Measurements from ENCODE around the gene ANK2.
A peak's percentile ranks its signal among the peaks of the same experiment; 100 is the strongest.

The ANK2 gene

GRCh38 chr4:113332701-113333100 is 283.2 kb downstream of the ANK2 start:
- DNase-seq (ENCODE audit: low read depth in 1 of 2, low spot score in 1 of 2) = no peak
- in situ Hi-C loops (cut with HindIII; ENCODE audit: low pct_unique_long_range_greater_than_20kb, low sequenced_read_pairs) = no loop called here
- TF ChIP-seq JUND (IDR thresholded peaks at IDR 0.05; ENCODE audit: low read depth) = no peak

- in situ Hi-C loops (cut with HindIII; ENCODE audit: low pct_unique_long_range_greater_than_20kb, low sequenced_read_pairs) = no loop called here
- no peak for TF ChIP-seq JUND (IDR thresholded peaks at IDR 0.05; ENCODE audit: low read depth)
- DNase-seq (ENCODE audit: low read depth in 1 of 2, low spot score in 1 of 2) = no peak
These were observed 286.3 kb downstream of the ANK2 start for GRCh38 chr4:113335746-113336145.

GRCh38 chr4:113336556-113336955 is 287.1 kb downstream of the ANK2 start:
- DNase-seq (ENCODE audit: low read depth in 1 of 2, low spot score in 1 of 2) = no peak
- in situ Hi-C loops (cut with HindIII; ENCODE audit: low pct_unique_long_range_greater_than_20kb, low sequenced_read_pairs) = no loop called here
- no peak for TF ChIP-seq JUND (IDR thresholded peaks at IDR 0.05; ENCODE audit: low read depth)

- no peak for TF ChIP-seq JUND (IDR thresholded peaks at IDR 0.05; ENCODE audit: low read depth)
- DNase-seq (ENCODE audit: low read depth in 1 of 2, low spot score in 1 of 2) = no peak
- in situ Hi-C loops (cut with HindIII; ENCODE audit: low pct_unique_long_range_greater_than_20kb, low sequenced_read_pairs) = no loop called here
These were observed 290.0 kb downstream of the ANK2 start for GRCh38 chr4:113339430-113339813.

GRCh38 chr4:113344100-113344499 is 294.6 kb downstream of the ANK2 start:
- no peak for DNase-seq (ENCODE audit: low read depth in 1 of 2, low spot score in 1 of 2)
- in situ Hi-C loops (cut with HindIII; ENCODE audit: low pct_unique_long_range_greater_than_20kb, low sequenced_read_pairs) = no loop called here
- no peak for TF ChIP-seq JUND (IDR thresholded peaks at IDR 0.05; ENCODE audit: low read depth)

- no peak for TF ChIP-seq JUND (IDR thresholded peaks at IDR 0.05; ENCODE audit: low read depth)
- in situ Hi-C loops (cut with HindIII; ENCODE audit: low pct_unique_long_range_greater_than_20kb, low sequenced_read_pairs) = no loop called here
- no peak for DNase-seq (ENCODE audit: low read depth in 1 of 2, low spot score in 1 of 2)
These were observed 297.8 kb downstream of the ANK2 start for GRCh38 chr4:113347245-113347644.

- in situ Hi-C loops (cut with HindIII; ENCODE audit: low pct_unique_long_range_greater_than_20kb, low sequenced_read_pairs) = no loop called here
- no peak for DNase-seq (ENCODE audit: low read depth in 1 of 2, low spot score in 1 of 2)
- TF ChIP-seq JUND (IDR thresholded peaks at IDR 0.05; ENCODE audit: low read depth) = no peak
These were observed 300.0 kb downstream of the ANK2 start for GRCh38 chr4:113349430-113349829.

- no peak for TF ChIP-seq JUND (IDR thresholded peaks at IDR 0.05; ENCODE audit: low read depth)
- in situ Hi-C loops (cut with HindIII; ENCODE audit: low pct_unique_long_range_greater_than_20kb, low sequenced_read_pairs) = no loop called here
- no peak for DNase-seq (ENCODE audit: low read depth in 1 of 2, low spot score in 1 of 2)
These were observed 301.1 kb downstream of the ANK2 start for GRCh38 chr4:113350576-113350975.

GRCh38 chr4:113355550-113356371 is 306.3 kb downstream of the ANK2 start:
- TF ChIP-seq JUND (IDR thresholded peaks at IDR 0.05; ENCODE audit: low read depth) = no peak
- no peak for DNase-seq (ENCODE audit: low read depth in 1 of 2, low spot score in 1 of 2)
- in situ Hi-C loops (cut with HindIII; ENCODE audit: low pct_unique_long_range_greater_than_20kb, low sequenced_read_pairs) = no loop called here

- DNase-seq (ENCODE audit: low read depth in 1 of 2, low spot score in 1 of 2) = no peak
- in situ Hi-C loops (cut with HindIII; ENCODE audit: low pct_unique_long_range_greater_than_20kb, low sequenced_read_pairs) = no loop called here
- no peak for TF ChIP-seq JUND (IDR thresholded peaks at IDR 0.05; ENCODE audit: low read depth)
These were observed 307.0 kb downstream of the ANK2 start for GRCh38 chr4:113356453-113356852.

- in situ Hi-C loops (cut with HindIII; ENCODE audit: low pct_unique_long_range_greater_than_20kb, low sequenced_read_pairs) = no loop called here
- DNase-seq (ENCODE audit: low read depth in 1 of 2, low spot score in 1 of 2) = peak in 1 of 2 experiments; percentile 25
- TF ChIP-seq JUND (IDR thresholded peaks at IDR 0.05; ENCODE audit: low read depth) = no peak
These were observed 309.3 kb downstream of the ANK2 start for GRCh38 chr4:113358784-113359183.

GRCh38 chr4:113365377-113365776 is 315.9 kb downstream of the ANK2 start:
- no peak for DNase-seq (ENCODE audit: low read depth in 1 of 2, low spot score in 1 of 2)
- no peak for TF ChIP-seq JUND (IDR thresholded peaks at IDR 0.05; ENCODE audit: low read depth)
- in situ Hi-C loops (cut with HindIII; ENCODE audit: low pct_unique_long_range_greater_than_20kb, low sequenced_read_pairs) = no loop called here

- no peak for DNase-seq (ENCODE audit: low read depth in 1 of 2, low spot score in 1 of 2)
- no peak for TF ChIP-seq JUND (IDR thresholded peaks at IDR 0.05; ENCODE audit: low read depth)
- in situ Hi-C loops (cut with HindIII; ENCODE audit: low pct_unique_long_range_greater_than_20kb, low sequenced_read_pairs) = no loop called here
These were observed 318.6 kb downstream of the ANK2 start for GRCh38 chr4:113368056-113368455.

- DNase-seq (ENCODE audit: low read depth in 1 of 2, low spot score in 1 of 2) = no peak
- TF ChIP-seq JUND (IDR thresholded peaks at IDR 0.05; ENCODE audit: low read depth) = no peak
- in situ Hi-C loops (cut with HindIII; ENCODE audit: low pct_unique_long_range_greater_than_20kb, low sequenced_read_pairs) = no loop called here
These were observed 321.7 kb downstream of the ANK2 start for GRCh38 chr4:113371111-113371510.
